Activated CD8-positive, alpha-beta memory T cell treated with anti-CD3 and anti-CD28 coated beads, Interleukin-2, amount 50 U/mL, for 4 hours (primary cell): Measurements from ENCODE around the gene BAG2.

Experiments used
- DNase-seq: peaks from one replicate; pipeline ENCODE4 v3.0.0-alpha.2; 2020

Gene BAG2

DNA sequence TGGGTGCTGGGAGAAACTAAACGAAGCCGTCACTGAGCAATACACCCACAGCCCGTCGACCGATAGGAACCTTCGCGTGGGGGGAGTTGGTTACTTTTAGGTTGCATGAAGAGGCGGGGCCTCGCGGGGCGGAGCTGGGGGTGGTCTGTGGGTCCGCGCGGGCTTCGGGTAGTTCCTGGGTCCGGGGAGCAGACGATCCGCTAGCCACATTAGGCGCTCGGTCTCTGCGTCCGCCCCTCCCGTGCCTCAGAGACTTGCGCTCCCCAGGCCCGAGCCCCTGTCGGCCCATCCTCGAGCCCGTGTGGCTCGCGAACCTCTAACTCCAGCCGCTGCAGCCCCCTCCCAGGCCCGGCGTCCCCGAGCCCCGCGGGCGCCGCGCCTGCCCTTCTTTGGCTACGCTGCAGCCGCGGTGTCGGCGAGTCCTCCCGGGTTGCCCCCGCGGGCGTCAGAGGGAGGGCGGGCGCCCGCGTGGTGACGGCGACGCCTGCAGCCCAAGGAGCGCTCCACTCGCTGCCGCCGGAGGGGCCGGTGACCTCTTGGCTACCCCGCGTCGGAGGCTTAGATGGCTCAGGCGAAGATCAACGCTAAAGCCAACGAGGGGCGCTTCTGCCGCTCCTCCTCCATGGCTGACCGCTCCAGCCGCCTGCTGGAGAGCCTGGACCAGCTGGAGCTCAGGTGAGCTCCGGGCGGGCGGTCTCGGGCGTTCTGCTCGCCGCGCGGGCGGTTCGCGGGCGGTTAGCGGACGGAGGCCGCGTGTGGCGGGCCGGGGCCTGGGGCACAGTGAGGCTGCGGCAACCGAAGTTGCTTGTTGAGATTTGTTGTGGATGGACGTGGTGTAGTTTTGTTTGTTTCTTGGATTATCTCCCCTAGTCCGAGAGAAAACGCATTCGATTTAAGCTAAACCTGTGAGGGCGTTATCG lies at the start of gene BAG2:
TSS of gene BAG2 (plus strand) at position 191 of the 920 bp plus-strand sequence. CDS start at position 563, 372 bp downstream.
- peak; percentile 91 for DNase-seq

DNA sequence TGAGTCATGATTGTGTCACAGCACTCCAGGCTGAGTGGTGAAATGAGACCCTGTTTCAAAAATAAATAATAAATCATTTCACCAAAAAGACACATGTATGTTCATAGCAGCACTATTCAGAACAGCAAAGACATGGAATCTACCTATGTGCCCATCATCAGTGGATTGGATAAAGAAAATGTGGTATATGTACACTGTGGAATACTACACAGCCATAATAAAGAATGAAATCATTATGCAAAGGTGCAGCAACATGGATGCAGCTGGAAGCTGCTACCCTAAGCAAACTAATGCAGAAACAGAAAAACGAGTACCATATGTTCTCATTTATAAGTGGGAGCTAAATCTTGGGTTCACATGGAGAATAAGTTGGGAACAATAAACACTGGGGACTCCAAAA lies 49.0 kb upstream of the BAG2 start:
- DNase-seq, result no peak

DNA sequence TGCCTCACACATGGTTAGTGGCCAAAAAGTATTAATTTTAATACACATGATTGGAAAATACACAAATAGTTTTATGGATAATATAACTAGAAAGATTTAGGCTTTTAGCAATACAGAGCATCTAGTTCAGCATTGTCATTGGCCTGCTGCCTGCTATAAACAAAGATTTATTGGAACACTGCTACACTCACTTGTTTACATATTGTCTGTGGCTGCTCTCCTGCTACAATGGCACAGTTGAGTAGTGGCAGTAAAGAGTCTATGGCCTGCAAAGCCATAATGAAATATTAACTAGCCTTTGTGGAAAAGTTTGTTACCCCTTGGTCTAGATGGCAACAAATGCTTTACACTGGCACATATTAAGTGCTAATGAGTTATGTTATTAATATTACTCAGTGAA lies 44.4 kb upstream of the BAG2 start:
- DNase-seq, result no peak

DNA sequence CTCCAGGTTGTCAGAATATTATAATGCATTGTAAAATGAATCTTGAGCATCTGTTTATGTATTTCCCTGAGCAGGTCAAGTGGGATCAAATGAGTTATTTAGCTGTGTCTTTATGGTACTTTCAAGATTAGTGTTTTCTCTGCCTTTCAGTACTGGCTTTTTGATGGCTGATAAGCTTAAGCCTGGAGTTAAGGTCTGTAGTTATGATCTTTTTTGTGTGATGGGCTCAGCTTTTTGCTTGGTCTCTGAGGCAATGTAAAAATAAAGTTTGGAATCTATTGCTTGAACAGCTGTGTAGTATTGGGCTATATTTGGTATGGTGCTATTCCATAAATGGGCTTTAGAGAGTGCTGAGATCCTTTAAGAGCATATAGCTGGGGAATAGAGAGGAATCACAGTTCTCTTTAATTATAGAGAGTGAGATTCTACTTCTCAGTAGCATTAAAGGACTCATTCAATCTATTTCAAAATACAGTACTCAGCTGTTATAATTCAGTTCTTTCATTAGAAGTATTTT lies 41.4 kb upstream of the BAG2 start:
- no peak for DNase-seq

- no peak for DNase-seq
Measured at GRCh38 chr6:57134954-57135353, 37.2 kb upstream of the BAG2 start.

DNA sequence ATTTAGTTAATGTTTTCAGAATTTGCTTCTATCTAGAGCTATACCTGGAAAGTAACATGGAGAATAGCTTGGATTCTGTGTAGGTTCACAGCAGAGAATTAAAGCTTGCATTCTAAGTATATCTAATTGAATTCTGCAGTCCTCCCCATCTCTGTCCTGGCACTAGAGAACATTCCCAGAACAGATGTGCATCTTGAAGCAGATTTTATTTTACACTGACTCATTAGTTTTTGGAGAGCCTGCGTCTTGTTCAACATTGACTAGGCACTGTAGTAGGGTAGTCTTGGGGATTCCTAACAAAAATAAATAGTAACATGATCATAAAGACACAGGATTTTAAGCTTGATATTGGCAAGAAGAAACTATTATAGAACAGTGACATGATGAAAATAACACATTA lies 36.2 kb upstream of the BAG2 start:
- DNase-seq, result no peak

DNA sequence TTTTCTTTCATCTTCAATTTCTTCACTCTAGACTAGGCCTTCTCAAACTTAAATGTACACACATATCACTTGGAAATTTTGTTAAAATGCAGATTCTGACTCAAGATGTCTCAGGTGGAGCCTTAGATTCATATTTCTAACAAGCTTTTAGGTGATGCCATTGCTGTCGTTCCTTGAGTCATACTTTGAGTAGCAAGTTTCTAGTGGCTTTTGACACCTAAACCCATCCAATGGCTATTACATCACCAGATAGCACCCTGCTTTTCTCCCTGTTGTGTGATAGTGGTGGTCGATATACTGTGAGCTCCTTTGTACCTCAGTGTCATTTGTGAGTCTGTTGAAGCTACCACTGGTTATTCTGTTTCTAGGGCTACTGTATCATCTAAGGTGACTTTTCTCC lies 34.8 kb upstream of the BAG2 start:
- DNase-seq, result no peak

DNA sequence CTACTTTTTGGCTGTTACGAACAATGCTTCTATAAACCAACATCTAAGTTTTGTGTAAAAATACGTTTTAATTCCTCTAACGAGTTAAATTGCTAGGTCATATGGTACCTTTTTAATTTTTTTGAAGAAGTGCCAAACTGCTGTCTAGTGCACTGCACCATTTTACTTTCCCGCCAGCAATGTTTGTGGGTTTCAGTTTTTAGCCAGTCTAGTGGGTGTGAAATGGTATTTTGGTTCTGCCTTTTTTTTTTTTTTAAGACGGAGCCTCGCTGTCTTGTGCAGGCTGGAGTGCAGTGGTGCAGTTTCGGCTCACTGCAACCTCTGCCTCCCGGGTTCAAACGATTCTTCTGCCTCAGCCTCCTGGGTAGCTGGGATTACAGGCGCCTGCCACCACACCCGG lies 34.1 kb upstream of the BAG2 start:
- DNase-seq, result no peak

- no peak for DNase-seq
Measured at GRCh38 chr6:57141451-57142177, 30.5 kb upstream of the BAG2 start.

- DNase-seq, result no peak
Measured at GRCh38 chr6:57142178-57142525, 30.0 kb upstream of the BAG2 start.

GRCh38 chr6:57143690-57144089 lies 28.4 kb upstream of the BAG2 start:
- DNase-seq, result no peak

GRCh38 chr6:57147401-57147800 lies 24.7 kb upstream of the BAG2 start:
- DNase-seq, result no peak

DNA sequence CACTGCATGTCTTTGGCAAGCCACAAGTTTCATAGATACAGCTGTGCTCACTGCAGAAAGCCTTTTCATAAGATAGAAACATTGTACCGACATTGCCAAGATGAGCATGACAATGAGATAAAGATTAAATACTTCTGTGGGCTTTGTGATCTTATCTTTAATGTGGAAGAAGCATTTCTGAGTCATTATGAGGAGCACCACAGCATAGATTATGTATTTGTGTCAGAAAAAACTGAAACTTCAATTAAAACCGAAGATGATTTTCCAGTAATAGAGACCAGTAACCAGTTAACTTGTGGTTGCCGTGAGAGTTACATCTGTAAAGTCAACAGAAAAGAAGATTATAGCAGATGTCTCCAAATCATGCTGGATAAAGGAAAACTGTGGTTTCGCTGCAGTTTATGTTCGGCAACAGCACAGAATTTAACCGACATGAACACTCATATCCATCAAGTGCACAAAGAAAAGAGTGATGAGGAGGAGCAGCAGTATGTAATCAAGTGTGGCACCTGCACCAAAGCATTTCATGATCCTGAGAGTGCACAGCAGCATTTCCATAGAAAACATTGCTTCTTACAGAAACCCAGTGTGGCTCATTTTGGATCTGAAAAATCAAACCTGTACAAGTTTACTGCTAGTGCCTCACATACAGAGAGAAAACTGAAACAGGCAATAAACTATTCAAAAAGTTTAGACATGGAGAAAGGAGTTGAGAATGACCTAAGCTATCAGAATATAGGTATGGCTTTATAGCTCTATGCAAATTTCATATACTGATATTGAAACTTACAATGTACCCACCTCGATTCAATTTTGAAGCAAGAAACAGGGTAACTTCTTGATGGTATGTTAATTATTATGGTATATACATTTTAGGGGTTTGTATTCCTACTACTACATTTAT lies 23.9 kb upstream of the BAG2 start:
- no peak for DNase-seq

- no peak for DNase-seq
Measured at GRCh38 chr6:57158658-57159057, 13.5 kb upstream of the BAG2 start.

DNA sequence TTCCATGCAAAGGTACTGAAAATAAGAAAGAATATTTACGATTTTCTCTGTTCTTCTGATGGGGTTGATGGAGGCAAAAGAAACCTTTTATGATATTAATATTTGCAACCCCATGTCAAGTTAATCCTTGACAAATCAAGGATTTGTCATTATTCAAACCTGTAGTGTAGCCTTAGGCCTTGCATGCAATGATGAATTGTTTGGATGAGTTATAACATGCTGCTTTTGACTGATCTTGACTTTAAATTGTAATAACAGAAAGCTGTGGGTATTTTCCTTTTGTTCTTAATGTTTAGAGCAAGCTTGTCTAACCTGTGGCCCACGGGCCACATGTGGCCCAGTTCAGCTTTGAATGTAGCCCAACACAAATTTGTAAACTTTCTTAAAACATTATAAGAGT lies 13.0 kb upstream of the BAG2 start:
- no peak for DNase-seq

- no peak for DNase-seq
Measured at GRCh38 chr6:57162028-57162427, 10.1 kb upstream of the BAG2 start.

DNA sequence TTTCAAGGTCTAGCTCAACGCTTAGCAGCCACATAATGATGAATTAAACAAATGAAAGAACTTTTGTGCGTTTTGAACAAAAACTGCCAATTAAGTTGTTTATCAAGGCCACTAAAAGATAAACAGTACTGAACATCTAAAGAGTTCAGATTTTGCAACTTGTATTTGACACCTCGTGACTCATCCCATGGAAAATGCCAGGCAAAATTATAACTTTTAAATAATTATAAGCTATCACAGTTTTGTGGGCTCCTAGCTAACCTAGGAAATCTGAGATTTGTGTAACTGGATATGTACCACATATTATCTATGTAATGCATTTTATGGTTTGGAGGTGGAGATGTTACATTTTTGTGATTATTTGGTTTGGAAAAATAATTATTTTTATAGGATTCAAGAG lies 9.6 kb upstream of the BAG2 start:
- DNase-seq, result no peak

DNA sequence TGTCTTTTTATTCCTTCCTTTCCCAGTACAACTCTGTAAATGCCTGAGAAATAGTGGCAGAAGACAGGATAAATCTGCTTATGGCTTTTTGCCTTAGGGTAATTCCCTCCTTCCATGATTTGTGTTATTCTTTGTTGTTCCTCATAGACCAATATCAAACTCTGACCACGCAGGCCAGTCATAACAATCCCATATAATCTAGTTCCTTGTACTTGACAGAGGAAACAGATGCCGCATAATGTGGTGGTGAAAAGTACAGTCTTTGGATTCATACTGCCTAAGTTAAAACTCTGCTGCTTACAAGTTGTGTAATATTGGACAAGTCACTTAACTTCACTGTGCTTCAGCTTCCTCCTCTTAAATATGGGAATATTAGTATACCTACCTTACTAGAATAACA lies 8.2 kb upstream of the BAG2 start:
- DNase-seq, result no peak

DNA sequence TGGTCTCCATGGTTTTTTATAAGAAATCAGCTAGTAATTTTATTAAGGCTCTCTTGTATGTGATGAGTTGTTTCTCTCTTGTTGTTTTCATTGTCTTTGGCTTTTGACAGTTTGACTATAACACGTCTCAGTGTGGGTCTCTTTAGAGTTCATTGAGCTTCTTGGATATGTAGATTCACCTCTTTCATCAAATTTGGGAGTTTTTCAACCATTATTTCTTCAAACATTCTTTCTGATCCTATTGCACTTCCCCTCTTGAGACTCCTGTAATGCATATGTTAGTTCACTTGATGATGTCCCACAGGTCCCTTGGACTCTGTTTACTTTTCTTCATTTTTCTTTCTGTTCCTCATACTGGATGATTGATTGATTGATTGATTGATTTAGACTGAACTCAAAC lies 7.0 kb upstream of the BAG2 start:
- no peak for DNase-seq

DNA sequence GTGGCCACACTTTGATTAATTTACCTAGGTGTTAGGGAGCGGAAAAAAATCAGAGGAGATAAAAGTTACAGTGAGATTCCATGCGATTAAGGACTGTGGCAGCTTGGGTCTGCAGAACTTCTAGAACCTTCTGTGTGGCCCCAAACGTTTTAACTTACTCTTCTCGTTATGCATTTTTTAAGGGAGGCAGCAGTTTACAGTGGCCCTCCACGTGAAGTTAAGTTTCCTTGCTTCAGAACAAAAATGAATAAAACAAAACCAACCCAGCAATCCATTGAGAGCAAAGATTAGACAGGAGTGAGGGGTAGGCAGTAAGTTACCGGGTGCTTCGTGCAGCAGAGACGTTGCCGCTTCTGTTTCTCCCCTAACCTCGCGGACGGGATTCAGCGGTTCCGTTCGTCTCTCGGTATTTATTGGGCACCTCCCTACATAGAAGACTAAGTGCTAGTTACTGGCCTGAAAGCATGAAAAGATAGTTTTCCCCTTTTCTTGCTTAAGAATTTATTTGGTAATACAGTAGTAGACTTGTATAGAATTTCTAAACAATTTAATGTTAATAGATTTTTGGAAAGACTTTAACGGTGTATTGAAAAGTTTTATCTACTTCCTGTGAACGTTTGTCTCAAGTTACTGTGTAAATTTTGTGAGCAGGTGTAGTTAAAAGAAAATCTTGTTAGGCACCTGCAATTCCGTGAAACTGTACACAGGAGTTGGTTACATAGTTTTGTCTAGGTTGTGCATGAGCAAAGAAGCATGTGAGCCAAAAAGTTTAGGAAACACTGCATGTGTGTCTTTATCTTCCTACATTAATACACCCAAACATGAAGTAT lies 1.1 kb downstream of the BAG2 start:
- no peak for DNase-seq

GRCh38 chr6:57173886-57174510 lies 1.9 kb downstream of the BAG2 start:
- DNase-seq, result no peak

DNA sequence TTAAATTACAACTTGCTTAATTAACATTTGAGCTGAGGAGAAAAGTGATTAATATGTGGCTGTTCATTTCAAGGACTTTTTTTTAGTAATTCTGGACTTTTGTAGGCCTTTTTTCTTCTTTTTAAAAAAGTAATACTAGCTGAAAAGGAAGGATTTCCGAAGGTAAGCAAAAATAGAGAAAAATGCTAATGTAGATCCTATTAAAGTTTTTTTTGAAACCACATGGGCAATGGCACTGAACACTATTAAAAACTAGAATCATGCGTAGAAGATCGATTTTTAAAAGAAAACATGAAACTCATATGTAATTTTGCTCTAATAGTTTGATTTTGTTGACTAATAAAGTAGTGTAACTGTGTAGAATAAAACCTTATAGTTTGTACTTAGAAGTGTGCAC lies 2.4 kb downstream of the BAG2 start:
- DNase-seq, result no peak
